Uterus (tissue), 4 donors: ENCODE data around the gene PDE4D. TPM values are rescaled to one million over a fixed set of nuclear protein-coding genes. Genes with fewer than 3 reads are reported as not detected.

ENCODE experiments used
- DNase-seq, 2 donors: peaks; one replicate each; pipeline ENCODE4 v3.0.0-alpha.2; 2019 to 2020
- H3K27ac ChIP-seq, 2 donors: fragments of 200-600 bp; sonication (generic); 1 replicate in 1 of 2; 2 replicates in 1 of 2; pipeline ENCODE4 v1.5.1; 2016 to 2018
- H3K27me3 ChIP-seq, 2 donors: fragments of 200-600 bp; sonication (generic); one replicate each; pipeline ENCODE4 v1.5.1; 2018 to 2019; ENCODE audit warnings: control low read depth in 1 of 2
- H3K36me3 ChIP-seq, 2 donors: fragments of 200-600 bp; sonication (generic); one replicate each; pipeline ENCODE4 v1.5.1; 2019; ENCODE audit warnings: control low read depth in 1 of 2
- H3K4me1 ChIP-seq, 2 donors: fragments of 200-600 bp; sonication (generic); one replicate each; pipeline ENCODE4 v1.5.1; 2018 to 2019; ENCODE audit warnings: control low read depth in 1 of 2
- H3K4me3 ChIP-seq, 2 donors: fragments of 200-600 bp; sonication (generic); 1 replicate in 1 of 2; 2 replicates in 1 of 2; pipeline ENCODE4 v1.5.1; 2018 to 2019; ENCODE audit warnings: mild to moderate bottlenecking in 1 of 2
- H3K9me3 ChIP-seq, 2 donors: fragments of 200-600 bp; sonication (generic); one replicate each; pipeline ENCODE4 v1.5.1; 2019; ENCODE audit warnings: control low read depth in 1 of 2
- CTCF ChIP-seq, 4 experiments: fragments of 200-600 bp in 2 of 4; fragments of 450-650 bp in 2 of 4; sonication (generic) in 2 of 4; IDR thresholded peaks; one replicate each; pipeline ENCODE4 v1.5.1; 2016 to 2019; ENCODE audit warnings: antibody characterized with exemption in 4 of 4, mild to moderate bottlenecking in 2 of 4, moderate library complexity in 1 of 4
- POLR2A ChIP-seq, 2 donors: fragments of 450-650 bp; IDR thresholded peaks; one replicate each; pipeline ENCODE4 v1.6.1; 2016; ENCODE audit warnings: antibody characterized with exemption in 2 of 2, mild to moderate bottlenecking in 1 of 2, moderate library complexity in 1 of 2
- intact Hi-C: fragments of 100-400 bp; cut with DNase I; formaldehyde crosslinking; loops from one replicate; pipeline ENCODE4 v1.15.1; 2023; ENCODE audit warnings: low total_unique reads
- total RNA-seq, 4 donors: library from RNA; depleted of rRNA in 3 of 4; stranded (reverse); fragments of >200 nt in 3 of 4; gene quantifications; one replicate each; pipeline versions ENCODE4 v1.1.0 to v1.2.4, GENCODE V29; 2014 to 2023
- donor health status: DM: yes; HTN: yes; CAD: no.

The PDE4D gene
- total RNA-seq, 4 donors from 2014 or later, result 27.1 to 77.0 (median 45.8) TPM

GRCh38 chr5:59100875-59101274 lies 792.7 kb downstream of the PDE4D start:
- H3K27ac ChIP-seq, result no peak overlapping the region
- no peaks in the 10 kb centered on the region for H3K9me3 ChIP-seq
- no peaks in the 10 kb centered on the region for H3K27me3 ChIP-seq
- H3K36me3 ChIP-seq, result no peaks in the 10 kb centered on the region
- no peak for DNase-seq
- H3K4me1 ChIP-seq, result no peaks in the 10 kb centered on the region
- H3K4me3 ChIP-seq, result no peak overlapping the region
- TF ChIP-seq POLR2A (IDR thresholded peaks at IDR 0.05) (no peak), CTCF (IDR thresholded peaks at IDR 0.05) (no peak)
- intact Hi-C loops, result no loop called here

GRCh38 chr5:59099995-59100345 lies 793.6 kb downstream of the PDE4D start:
- intact Hi-C loops, result no loop called here
- no peak for DNase-seq
- no peaks in the 10 kb centered on the region for H3K36me3 ChIP-seq
- no peak overlapping the region for H3K27ac ChIP-seq
- H3K27me3 ChIP-seq, result no peaks in the 10 kb centered on the region
- H3K4me3 ChIP-seq, result no peak overlapping the region
- no peak for TF ChIP-seq POLR2A (IDR thresholded peaks at IDR 0.05)
- TF ChIP-seq CTCF (IDR thresholded peaks at IDR 0.05), result no peak
- no peaks in the 10 kb centered on the region for H3K9me3 ChIP-seq
- no peaks in the 10 kb centered on the region for H3K4me1 ChIP-seq

- intact Hi-C loops, result no loop called here
- no peak for DNase-seq
- TF ChIP-seq POLR2A (IDR thresholded peaks at IDR 0.05) (no peak), CTCF (IDR thresholded peaks at IDR 0.05) (no peak)
- no peak overlapping the region for H3K4me3 ChIP-seq
- H3K36me3 ChIP-seq, result no peaks in the 10 kb centered on the region
- H3K27me3 ChIP-seq, result no peaks in the 10 kb centered on the region
- no peaks in the 10 kb centered on the region for H3K9me3 ChIP-seq
- no peaks in the 10 kb centered on the region for H3K4me1 ChIP-seq
- no peak overlapping the region for H3K27ac ChIP-seq
These were observed 794.1 kb downstream of the PDE4D start for GRCh38 chr5:59099270-59099994.

GRCh38 chr5:59098743-59099142 lies 794.8 kb downstream of the PDE4D start:
- no peaks in the 10 kb centered on the region for H3K36me3 ChIP-seq
- H3K4me1 ChIP-seq, result no peaks in the 10 kb centered on the region
- no peaks in the 10 kb centered on the region for H3K9me3 ChIP-seq
- H3K4me3 ChIP-seq, result no peak overlapping the region
- DNase-seq, result no peak
- intact Hi-C loops, result no loop called here
- no peak overlapping the region for H3K27ac ChIP-seq
- H3K27me3 ChIP-seq, result no peaks in the 10 kb centered on the region
- TF ChIP-seq POLR2A (IDR thresholded peaks at IDR 0.05), result no peak
- no peak for TF ChIP-seq CTCF (IDR thresholded peaks at IDR 0.05)

GRCh38 chr5:59097712-59098111 lies 795.8 kb downstream of the PDE4D start:
- intact Hi-C loops, result no loop called here
- Histone ChIP-seq H3K9me3 (no peaks in the 10 kb centered on the region), H3K27ac (no peak overlapping the region), H3K4me3 (no peak overlapping the region), H3K4me1 (no peaks in the 10 kb centered on the region), H3K36me3 (no peaks in the 10 kb centered on the region), H3K27me3 (no peaks in the 10 kb centered on the region)
- no peak for TF ChIP-seq CTCF (IDR thresholded peaks at IDR 0.05)
- no peak for TF ChIP-seq POLR2A (IDR thresholded peaks at IDR 0.05)
- DNase-seq, result no peak
